Hepatocyte (in vitro differentiated cells): ENCODE data around the gene CD22. TPM values are rescaled to one million over a fixed set of nuclear protein-coding genes. Genes with fewer than 3 reads are reported as not detected.

Source experiments
- DNase-seq: peaks from one replicate; pipeline ENCODE4 v3.0.0-alpha.2; 2016; ENCODE audit warnings: low spot score
- H2AFZ ChIP-seq: fragments of 200-600 bp; sonication (generic); 2 replicates; pipeline ENCODE4 v1.6.0; 2016; ENCODE audit warnings: antibody characterized with exemption, mild to moderate bottlenecking
- H3K27ac ChIP-seq: fragments of 200-600 bp; sonication (generic); 2 replicates; pipeline ENCODE4 v1.5.1; 2016; ENCODE audit warnings: mild to moderate bottlenecking
- H3K27me3 ChIP-seq: fragments of 200-600 bp; sonication (generic); 2 replicates; pipeline ENCODE4 v1.6.1; 2016
- H3K36me3 ChIP-seq: fragments of 200-600 bp; sonication (generic); replicated peaks from 2 replicates; pipeline ENCODE4 v1.5.1; 2016; ENCODE audit warnings: low read depth; ENCODE audit not compliant: insufficient read depth
- H3K4me1 ChIP-seq: fragments of 200-600 bp; sonication (generic); 2 replicates; pipeline ENCODE4 v1.5.1; 2016; ENCODE audit warnings: mild to moderate bottlenecking, moderate library complexity; ENCODE audit not compliant: insufficient read depth
- H3K4me2 ChIP-seq: fragments of 200-600 bp; sonication (generic); 2 replicates; pipeline ENCODE4 v1.6.0; 2016
- H3K4me3 ChIP-seq: fragments of 200-600 bp; sonication (generic); 2 replicates; pipeline ENCODE4 v1.5.1; 2016; ENCODE audit warnings: mild to moderate bottlenecking
- H3K79me2 ChIP-seq: fragments of 200-600 bp; sonication (generic); 2 replicates; pipeline ENCODE4 v1.6.0; 2017; ENCODE audit warnings: mild to moderate bottlenecking
- H3K9me2 ChIP-seq: fragments of 200-600 bp; sonication (generic); replicated peaks from 2 replicates; pipeline ENCODE4 v1.6.0; 2017; ENCODE audit warnings: mild to moderate bottlenecking; ENCODE audit not compliant: insufficient read depth
- H3K9me3 ChIP-seq: fragments of 200-600 bp; sonication (generic); 2 replicates; pipeline ENCODE4 v1.5.1; 2016; ENCODE audit warnings: low read depth, mild to moderate bottlenecking
- H4K20me1 ChIP-seq: fragments of 200-600 bp; sonication (generic); 2 replicates; pipeline ENCODE4 v1.6.0; 2016; ENCODE audit warnings: mild to moderate bottlenecking; ENCODE audit not compliant: insufficient read depth, poor library complexity, severe bottlenecking
- EZH2 ChIP-seq: fragments of 200-600 bp; sonication (generic); IDR thresholded peaks from 2 replicates; pipeline ENCODE4 v1.6.1; 2016; ENCODE audit warnings: antibody characterized with exemption, mild to moderate bottlenecking, borderline replicate concordance
- EZH2phosphoT487 ChIP-seq: fragments of 200-600 bp; sonication (generic); IDR thresholded peaks from one replicate; pipeline ENCODE4 v1.6.1; 2018; ENCODE audit warnings: antibody characterized with exemption, mild to moderate bottlenecking, low read depth, moderate library complexity; ENCODE audit not compliant: unreplicated experiment, severe bottlenecking
- WGBS: methylation state at CpG from one replicate; pipeline ENCODE4 v1.1.6; 2016; ENCODE audit warnings: low lambda C conversion rate; ENCODE audit errors: missing lambda C conversion rate; 5-methylcytosine and 5-hydroxymethylcytosine counted together
- polyA plus RNA-seq: library from polyadenylated mRNA; unstranded; fragments of >200 nt; fragmentation: Nextera tagmentation; extraction: Ambion mirVana; gene quantifications from 2 replicates; pipeline ENCODE4 v1.2.1, GENCODE V29; 2016
- total RNA-seq: library from RNA; depleted of rRNA; stranded (reverse); fragments of >200 nt; gene quantifications from 2 replicates; pipeline ENCODE4 v1.2.3, GENCODE V29; 2014
- TF ChIP-seq, protein P1 (sequence below): fragments of 200-600 bp; sonication (generic); IDR thresholded peaks from 2 replicates; pipeline ENCODE4 v1.5.1; 2016; ENCODE audit warnings: antibody characterized with exemption, mild to moderate bottlenecking; ENCODE audit not compliant: poor library complexity

Gene CD22
- total and polyA plus RNA-seq, 2 experiments from 2014 or later: 1.6 TPM; not detected in 1

DNA sequence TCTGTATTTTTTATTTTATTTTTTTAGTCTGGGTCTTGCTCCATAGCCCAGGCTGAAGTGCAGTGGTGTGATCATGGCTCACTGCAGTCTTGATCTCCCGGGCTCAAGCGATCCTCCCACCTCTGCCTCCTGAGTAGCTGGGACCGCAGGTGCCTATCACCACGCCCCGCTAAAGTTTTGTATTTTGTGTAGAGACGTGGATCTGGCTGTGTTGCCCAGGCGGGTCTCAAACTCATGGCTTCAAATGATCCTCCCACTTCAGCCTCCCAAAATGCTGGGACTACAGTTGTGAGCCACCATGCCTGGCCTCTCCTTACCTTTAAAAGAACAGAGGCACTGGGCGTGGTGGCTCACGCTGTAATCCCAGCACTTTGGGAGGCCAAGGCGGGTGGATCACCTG is 41.3 kb upstream of the CD22 start:
- no peak overlapping the region for H3K4me2 ChIP-seq
- no peaks in the 10 kb centered on the region for H3K9me3 ChIP-seq
- no peaks in the 10 kb centered on the region for H3K79me2 ChIP-seq
- H3K27me3 ChIP-seq: no peaks in the 10 kb centered on the region
- no peaks in the 10 kb centered on the region for H3K4me1 ChIP-seq
- H4K20me1 ChIP-seq: no peaks in the 10 kb centered on the region
- 95% methylated on average over 10 of the region's 10 CpGs for WGBS
- no peak overlapping the region for H2AFZ ChIP-seq
- no peak overlapping the region for H3K4me3 ChIP-seq
- H3K27ac ChIP-seq: no peak overlapping the region
- no peaks in the 10 kb centered on the region for H3K36me3 ChIP-seq
- TF ChIP-seq EZH2: no peak
- TF ChIP-seq, protein P1, sequence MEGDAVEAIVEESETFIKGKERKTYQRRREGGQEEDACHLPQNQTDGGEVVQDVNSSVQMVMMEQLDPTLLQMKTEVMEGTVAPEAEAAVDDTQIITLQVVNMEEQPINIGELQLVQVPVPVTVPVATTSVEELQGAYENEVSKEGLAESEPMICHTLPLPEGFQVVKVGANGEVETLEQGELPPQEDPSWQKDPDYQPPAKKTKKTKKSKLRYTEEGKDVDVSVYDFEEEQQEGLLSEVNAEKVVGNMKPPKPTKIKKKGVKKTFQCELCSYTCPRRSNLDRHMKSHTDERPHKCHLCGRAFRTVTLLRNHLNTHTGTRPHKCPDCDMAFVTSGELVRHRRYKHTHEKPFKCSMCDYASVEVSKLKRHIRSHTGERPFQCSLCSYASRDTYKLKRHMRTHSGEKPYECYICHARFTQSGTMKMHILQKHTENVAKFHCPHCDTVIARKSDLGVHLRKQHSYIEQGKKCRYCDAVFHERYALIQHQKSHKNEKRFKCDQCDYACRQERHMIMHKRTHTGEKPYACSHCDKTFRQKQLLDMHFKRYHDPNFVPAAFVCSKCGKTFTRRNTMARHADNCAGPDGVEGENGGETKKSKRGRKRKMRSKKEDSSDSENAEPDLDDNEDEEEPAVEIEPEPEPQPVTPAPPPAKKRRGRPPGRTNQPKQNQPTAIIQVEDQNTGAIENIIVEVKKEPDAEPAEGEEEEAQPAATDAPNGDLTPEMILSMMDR: no peak
- TF ChIP-seq EZH2phosphoT487: no peak
- H3K9me2 ChIP-seq: no peaks in the 10 kb centered on the region
- no peak for DNase-seq

DNA sequence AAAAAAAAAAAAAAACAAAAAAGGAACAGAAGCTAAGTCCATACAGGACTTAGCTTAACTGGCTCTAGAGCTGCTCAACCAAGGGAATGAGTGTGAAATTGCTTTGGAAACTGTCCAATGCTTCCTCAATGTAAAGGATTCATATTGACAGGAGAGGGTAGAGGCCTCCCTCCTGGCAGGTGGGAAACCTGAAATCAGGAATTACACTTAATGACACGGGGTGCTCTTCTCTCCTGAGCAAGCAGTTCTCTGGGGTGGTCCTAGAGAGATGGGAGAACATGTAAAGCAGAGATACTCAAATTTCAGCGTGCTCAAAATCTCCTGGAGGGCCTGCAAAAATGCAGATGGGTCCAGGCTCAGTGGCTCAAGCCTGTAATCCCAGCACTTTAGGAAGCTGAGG is 40.7 kb upstream of the CD22 start:
- H3K4me2 ChIP-seq: no peak overlapping the region
- H3K27me3 ChIP-seq: no peaks in the 10 kb centered on the region
- no peak overlapping the region for H3K4me3 ChIP-seq
- TF ChIP-seq EZH2phosphoT487: no peak
- TF ChIP-seq, protein P1: no peak
- H3K9me2 ChIP-seq: no peaks in the 10 kb centered on the region
- H3K9me3 ChIP-seq: no peaks in the 10 kb centered on the region
- no peaks in the 10 kb centered on the region for H3K79me2 ChIP-seq
- H2AFZ ChIP-seq: no peak overlapping the region
- no peak overlapping the region for H3K27ac ChIP-seq
- H4K20me1 ChIP-seq: no peaks in the 10 kb centered on the region
- no peaks in the 10 kb centered on the region for H3K36me3 ChIP-seq
- 73% methylated on average over 2 of the region's 2 CpGs for WGBS
- H3K4me1 ChIP-seq: no peaks in the 10 kb centered on the region
- no peak for DNase-seq

GRCh38 chr19:35288906-35289305 is 40.1 kb upstream of the CD22 start:
- Histone ChIP-seq H3K36me3 (no peaks in the 10 kb centered on the region), H3K4me2 (no peak overlapping the region), H3K9me3 (no peaks in the 10 kb centered on the region), H4K20me1 (no peaks in the 10 kb centered on the region), H3K79me2 (no peaks in the 10 kb centered on the region), H3K27ac (no peak overlapping the region), H2AFZ (no peak overlapping the region), H3K4me3 (no peak overlapping the region), H3K9me2 (no peaks in the 10 kb centered on the region), H3K27me3 (no peaks in the 10 kb centered on the region), H3K4me1 (no peaks in the 10 kb centered on the region)
- TF ChIP-seq, protein P1: no peak
- TF ChIP-seq EZH2phosphoT487: no peak
- no peak for TF ChIP-seq EZH2
- WGBS: 71% methylated on average over 5 of the region's 5 CpGs
- no peak for DNase-seq
